Measurements from ENCODE around the gene UBLCP1.
"Not testable (repeated sequence)": the region's sequence is repeated elsewhere in the genome, so short reads cannot be mapped to it uniquely, and the experiment has no call there.

Gene UBLCP1

DNA sequence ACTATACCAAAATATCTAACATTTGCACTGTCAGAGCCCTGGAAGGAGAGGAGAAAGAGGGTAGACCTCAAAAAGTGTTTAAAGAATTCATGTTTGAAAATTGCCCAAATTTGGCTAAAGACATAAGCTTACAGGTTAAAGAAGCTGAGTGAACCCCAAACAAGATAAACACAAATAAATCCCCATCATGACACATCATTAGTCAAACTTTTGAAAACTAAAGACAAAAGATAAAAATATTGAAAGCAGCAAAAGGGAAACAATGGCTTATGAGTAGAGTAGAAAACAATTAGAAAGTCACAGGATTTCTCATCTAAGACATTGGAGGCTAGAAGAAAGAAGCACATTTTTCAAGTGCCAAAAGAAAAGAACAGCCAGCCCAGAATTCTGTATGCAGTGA, 6.1 kb upstream of the UBLCP1 start:
- no peak for DNase-seq

DNA sequence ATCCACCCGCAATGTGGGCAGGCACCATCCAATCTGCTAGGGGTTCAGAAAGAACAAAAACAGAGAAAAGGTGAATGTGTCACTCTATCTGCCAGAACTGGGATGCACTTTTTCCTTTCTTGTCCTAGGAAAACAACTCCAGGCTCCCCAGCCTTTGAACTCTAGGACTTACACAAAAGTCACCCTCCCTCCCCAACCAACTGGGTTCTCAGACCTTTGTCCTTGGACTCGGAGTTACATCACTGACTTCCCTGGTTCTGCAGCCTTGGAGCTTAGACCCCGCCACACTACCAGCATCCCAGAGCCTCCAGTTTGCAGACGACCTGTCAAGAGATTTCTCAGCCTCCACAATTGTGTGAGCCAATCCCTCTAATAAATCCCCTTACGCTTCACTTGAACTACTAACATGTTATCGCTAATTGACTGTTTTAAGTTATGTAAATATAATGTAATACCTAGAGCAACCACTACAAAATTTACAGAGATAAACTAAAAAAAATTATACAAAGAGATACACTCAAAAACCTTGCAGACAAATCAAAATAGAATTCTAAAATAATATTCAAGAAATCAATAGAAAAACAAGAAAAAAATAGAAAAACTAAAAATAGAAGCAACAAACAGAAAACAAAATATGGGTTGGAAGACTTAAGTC, 5.3 kb upstream of the UBLCP1 start:
- no peak for DNase-seq

DNA sequence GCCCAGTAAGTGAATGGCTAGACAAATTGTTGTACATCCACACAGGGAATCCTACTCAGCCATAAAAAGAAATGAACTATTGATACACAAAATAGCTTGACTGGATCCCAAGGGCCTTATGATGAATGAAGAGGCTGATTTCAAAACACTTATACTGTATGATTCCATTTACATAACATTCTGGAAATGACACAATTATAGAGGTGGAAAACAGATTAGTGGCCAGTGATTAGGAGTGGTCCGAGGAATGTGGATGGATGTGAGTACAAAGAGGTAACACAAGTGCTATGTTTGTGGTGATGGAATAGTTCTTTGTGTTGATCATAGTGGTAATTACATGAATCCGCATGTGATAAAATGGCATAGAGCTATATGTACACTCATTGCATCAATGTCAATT, 4.7 kb upstream of the UBLCP1 start:
- DNase-seq = no peak

DNA sequence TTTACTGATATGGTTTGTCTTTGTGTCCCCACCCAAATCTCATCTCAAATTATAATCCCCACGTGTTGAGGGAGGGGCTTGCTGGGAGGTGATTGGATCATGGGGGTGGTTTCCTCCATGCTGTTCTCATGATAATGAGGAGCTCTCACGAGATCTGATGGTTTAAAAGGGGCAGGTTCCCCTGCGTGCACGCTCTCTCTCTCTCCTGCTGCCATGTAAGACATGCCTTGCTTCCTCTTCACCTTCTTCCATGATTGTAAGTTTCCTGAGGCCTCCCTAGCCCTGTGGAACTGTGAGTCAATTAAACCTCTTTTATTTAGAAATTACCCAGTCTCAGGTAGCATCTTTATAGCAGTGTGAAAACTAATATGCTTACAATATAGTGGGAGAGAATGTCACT, 2.9 kb upstream of the UBLCP1 start:
- not testable (repeated sequence) for DNase-seq

DNA sequence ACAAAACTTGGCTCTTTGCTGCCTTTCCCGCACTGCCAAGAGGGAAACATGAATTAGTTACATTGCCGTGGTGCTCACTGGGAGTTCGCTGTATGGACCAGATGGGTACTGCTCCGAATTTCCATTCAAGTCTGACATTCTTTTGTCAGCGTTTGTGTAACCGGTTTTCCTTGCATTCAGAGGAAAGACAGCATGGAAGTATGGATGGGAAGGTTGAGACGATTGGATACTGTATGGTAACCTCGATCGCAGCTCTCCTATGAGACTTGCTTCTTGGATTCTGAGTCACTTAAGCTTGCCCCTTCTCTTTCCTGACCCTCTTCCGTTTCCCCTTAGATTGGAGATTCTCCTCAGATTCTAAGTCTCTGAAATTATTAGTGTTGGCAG, 625 bp upstream of the UBLCP1 start:
- DNase-seq = no peak

DNA sequence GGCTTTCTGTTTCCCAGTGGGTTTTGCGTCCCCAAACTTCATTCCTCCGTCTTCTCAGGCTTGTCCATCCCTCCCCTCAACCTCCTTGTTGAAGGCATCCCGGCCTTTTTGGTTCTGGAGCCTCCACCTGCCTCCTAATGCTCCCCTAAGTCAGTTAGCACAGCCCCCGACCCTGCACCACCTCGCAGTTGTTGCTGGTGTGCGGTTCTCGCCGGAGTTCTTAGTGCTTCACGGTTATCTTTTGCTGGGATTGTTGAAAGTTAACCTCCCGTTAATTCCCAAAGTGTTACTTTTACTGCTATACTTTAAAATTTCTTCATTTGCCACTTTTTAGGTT, 447 bp downstream of the UBLCP1 start:
- no peak for DNase-seq

DNA sequence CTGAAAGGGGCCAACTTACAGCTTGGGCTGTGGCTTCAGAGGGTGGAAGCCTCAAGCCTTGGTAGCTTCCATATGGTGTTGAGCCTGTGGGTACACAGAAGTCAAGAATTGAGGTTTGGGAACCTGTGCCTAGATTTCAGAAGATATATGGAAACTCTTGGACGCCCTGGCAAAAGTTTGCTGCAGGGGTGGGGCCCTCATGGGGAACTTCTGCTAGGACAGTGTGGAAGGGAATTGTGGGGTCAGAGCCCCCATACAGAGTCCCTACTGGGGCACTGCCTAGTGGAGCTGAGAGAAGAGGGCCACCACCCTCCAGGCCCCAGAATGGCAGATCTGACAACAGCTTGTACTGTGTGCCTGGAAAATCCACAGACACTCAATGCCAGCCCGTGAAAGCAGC, 3.7 kb downstream of the UBLCP1 start:
- not testable (repeated sequence) for DNase-seq

DNA sequence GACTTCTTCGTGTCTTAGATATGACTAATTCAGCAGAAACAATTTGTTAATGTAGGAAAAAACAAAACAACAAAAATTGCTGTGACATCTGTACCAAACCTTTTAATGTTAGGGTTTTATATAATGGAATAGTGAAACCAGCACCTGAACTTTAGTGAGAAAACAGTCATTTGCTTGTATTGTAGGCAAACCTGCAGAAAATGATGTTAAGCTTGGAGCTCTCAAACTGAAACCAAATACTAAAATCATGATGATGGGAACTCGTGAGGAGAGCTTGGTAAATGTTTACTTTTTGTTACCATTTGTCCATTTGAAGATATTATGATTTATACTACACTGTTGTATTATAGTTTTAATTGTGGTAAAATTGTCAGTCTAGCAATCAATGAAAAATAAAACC, 6.6 kb downstream of the UBLCP1 start:
- DNase-seq = no peak

DNA sequence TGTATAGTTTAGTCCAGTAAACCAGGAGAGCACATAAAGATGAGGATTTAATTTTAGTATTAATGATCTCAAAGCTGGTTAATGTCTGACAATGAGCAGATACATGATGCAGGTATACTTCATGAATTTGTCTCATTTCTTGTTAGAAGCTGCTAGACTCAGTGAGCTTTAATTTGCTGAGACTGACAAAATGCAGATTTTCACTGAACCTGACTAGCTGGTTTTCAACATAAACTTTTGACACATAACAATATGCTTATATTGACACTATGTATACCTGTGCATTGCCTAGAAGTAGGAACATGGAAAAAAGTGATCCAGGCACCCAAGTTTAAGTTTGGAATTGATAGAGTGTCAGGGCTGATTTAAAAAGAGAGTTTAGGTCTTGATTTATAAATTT, 10.8 kb downstream of the UBLCP1 start:
- DNase-seq = no peak

DNA sequence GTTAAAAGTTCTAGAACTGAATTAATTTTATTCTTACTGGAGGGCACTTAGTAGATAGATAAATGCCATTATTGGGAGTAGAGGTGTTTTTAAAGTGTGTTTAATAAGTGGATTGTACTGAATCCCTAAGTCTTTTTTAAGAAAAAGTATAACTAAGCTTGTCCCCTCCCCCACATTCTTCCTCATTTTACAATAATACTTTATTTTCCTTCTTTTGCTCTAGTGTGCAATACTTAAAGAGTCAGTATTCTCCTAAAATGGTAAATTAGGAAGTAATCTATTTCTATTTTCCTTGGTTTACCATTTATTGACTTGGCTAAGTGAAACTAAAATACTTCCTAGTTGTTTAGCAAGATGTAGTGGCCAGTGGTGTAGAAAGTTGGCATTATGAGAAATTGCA, 11.6 kb downstream of the UBLCP1 start:
- no peak for DNase-seq

DNA sequence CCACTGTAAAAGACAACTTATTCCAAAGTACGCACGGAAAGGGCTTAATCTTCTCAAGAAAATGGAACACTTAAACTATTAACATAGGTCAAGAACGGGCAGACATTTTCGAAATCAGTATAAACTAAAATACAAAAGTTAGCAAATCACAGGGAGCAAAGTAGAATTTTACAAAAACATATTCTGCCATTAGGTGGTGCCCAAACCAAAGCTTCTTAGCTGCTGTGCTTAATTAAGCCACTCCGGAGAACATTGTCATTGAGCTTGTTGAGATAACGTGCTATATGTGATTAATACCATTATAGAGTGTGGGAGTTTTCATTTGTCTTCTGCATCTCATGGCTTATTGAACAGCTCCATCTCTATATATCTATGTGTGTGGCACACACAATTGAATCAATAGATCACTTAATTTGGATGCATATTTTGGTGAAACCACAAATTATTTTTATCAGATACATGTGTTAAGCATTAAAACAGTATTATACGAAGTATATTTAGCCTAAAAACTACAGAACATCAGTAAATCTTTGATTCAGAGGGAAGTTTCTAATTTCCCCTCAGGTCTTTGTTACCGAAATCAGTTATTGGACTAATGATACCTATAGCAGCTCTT, 23.4 kb downstream of the UBLCP1 start:
- no peak for DNase-seq

DNA sequence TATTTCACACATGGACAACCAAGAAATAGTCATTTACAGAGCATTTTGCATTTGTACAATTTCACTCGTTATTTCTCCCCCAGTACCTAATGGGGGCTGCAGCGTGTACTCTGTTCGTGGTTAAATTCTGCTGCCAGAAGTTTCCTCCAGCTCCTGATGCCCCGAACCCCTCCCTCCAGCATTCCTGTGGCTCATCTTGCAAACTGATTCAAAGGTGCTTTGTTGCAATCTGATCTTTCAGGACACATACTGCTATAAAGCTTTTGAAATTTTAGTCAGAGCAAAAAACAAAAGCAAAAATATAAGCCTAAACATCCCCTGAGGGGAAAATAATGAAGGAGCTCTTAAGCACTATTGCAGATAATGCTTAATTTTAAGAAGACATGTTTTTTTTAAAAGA, 27.7 kb downstream of the UBLCP1 start:
- DNase-seq = no peak

DNA sequence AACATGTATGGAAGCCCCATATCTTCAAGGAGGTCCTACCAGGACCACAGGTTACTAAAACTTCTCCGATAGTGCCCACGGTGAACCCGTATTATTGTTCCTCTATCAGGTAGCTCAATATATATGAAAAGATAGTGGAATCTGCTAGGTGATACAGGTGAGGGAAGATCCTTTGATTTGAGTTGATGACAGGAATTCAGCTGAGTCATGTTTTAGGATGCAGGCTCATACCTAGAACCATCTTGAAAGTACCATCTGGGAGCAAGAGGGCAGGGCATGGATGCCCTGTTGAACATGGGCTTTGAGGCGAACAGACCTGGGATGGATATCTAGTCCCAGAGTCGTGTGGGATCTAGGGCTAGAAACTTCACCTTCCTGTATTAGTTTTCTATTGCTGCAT, 31.8 kb downstream of the UBLCP1 start:
- DNase-seq = no peak

DNA sequence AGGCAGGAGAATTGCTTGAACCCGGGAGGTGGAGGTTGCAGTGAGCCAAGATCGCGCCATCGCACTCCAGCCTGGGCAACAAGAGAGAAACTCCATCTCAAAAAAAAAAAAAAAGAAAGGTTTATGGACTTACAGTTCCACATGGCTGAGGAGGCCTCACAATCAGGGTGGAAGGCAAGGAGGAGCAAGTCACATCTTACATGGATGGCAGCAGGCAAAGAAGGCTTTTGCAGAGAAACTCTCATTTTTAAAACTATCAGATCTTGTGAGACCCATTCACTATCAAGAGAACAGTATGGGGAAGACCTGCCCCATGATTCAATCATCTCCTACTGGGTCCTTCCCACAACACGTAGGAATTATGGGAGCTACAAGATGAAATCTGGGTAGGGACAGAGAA, 34.2 kb downstream of the UBLCP1 start:
- DNase-seq = not testable (repeated sequence)

DNA sequence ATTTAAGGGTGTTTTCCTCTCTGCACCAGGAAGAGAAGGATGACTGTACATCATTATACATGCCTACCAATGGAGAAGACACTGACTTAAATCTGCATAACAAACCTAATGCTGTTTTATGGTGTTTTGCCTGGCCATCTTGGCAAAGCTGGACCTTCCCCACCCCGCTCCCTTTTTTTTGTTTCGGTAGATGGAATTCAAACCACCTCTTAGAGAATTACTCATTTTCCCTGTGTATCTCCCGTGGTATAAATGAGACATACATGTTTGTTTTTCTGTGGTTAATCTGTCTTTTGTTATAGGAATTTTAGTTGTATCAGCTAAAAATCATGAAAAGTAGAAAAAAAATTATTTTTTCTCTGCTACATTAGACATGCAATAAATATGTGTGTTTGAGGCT, 38.4 kb downstream of the UBLCP1 start:
- no peak for DNase-seq

DNA sequence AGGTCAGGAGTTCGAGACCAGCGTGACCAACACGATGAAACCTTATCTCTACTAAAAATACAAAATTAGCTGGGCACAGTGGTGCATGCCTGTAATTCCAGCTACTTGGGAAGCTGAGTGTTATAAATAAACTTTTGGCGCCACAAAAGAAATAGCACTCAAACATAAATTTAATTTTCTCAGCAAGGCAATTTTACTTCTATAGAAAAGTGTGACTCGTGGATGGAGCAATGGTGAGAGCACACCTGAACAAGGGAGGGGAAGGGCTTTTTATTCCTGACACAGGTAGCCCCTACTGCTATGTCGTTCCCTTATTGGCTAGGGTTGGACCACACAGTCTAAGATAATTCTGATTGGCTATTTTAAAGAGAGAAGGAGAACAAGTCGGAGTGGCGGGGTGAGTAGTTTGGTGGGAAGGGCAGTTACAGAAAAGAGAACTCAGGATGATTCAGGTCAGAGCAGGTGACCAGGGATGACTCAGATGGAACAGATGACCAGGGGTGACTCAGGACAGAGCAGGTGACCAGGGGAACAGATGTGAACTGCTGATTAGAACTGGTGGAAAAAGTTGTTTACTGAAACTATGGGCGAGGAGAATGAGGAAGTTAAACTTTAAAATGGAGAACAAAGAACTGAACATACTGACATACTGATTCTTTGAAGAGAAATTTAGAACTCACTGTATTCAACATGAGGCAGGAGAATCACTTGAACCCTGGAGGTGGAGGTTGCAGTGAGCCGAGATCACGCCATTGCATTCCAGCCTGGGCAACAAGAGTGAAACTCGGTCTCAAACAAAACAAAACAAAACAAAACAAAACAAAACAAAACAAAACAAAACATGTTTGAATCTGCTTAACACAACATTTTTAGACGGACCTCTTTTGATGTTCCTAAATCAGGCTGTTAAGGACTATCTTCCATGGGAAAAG, 39.1 kb downstream of the UBLCP1 start:
- not testable (repeated sequence) for DNase-seq

DNA sequence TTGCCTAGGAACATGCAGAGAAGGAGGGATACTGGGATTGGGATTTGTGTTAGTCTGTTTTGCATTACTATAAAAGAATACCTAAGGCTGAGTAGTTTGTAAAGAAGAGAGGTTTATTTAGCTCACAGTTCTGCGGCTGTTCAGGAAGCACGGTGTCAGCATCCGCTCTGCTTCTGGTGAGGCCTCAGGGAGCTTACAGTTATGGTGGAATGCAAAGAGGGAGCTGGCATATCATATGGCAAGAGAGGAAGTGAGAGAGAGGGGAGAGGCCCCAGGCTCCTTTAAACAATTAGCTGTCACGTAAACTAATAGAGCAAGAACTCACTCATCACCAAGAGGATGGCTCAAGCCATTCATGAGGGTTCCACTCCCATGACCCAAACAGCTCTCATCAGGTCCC, 40.2 kb downstream of the UBLCP1 start:
- DNase-seq = no peak

DNA sequence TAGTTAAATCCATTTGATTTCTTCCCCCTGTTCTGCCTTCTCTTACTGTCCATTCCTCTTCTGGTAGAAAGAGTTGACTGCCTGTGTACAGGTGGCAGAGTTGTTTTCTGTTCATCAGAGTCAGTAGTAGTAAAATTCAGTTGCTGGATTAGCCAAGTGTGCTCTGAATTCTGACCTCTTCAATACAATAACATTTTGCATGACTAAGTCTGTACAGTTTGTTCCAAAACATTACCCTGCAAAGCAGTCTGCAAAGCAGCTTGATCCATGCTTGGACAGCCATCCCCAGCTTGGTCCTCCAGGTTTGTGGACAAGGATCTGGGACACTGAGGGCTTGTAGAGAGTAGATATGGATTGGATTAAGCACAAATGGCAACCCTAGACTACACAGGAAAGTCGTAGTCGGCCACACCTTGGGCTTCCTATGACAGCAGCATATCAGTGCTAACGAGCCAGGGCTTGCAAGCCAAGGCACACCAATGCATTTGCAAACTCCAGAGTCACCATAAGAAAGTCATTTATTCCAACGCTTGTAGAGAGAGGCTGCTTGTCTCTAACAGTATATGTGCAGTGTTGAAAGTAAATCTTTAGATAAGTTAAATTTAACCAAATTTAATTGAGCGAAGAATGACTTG, 42.0 kb downstream of the UBLCP1 start:
- no peak for DNase-seq

DNA sequence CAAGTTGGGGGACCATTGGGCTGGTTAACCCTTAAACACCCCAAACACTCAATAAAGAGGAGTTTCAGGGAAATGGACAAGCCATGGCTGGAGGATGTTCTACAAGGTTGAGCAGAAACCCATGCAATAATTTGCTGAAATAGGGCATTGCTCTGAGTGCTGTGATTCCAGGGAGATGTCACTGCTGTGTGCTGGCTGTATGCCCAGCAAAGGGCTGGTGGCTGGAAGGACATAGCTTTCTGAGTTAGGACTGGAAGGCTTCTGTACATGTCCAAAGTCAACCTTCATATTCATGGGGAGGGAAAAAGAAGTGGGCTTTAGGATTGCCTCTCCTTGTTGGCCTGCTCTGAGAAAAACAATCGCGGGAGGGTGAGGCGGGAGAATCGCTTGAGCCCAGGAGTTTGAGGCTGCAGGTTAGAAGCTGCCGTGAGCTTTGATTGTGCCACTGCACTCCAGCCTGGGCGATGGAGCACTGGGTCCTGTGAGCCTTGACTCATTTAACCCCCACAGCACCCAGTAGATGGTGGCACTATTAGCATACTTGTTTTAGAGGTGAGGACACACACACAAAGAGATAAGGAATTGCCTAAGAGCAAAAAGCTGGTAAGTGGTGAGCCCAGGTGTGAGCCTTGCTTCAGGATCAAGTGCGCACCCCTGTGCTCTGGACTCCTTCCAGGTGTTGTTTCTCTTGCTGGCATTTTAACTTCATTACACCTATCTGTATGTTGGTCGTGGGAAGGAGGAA, 46.8 kb downstream of the UBLCP1 start:
- DNase-seq = no peak

DNA sequence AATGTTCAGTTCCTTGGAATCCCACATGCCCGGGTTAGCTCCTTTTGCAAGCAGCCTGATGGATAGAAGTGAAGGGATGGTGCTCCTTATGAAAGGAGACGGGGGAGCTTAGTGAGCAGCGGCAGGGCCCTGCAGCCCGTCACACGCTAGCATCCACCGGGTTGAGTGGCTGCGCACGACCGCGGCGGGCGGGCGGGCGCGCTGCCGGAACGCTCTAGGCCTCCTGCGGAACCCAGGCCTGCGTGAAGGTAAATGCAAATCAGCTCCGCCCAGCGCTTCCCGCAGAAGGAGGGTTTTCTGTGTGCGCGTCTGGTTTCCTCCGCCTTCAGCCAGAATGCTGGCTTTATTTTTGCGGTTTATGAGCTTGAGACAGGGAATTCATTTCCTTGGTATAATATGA, 47.4 kb downstream of the UBLCP1 start:
- no peak for DNase-seq

DNA sequence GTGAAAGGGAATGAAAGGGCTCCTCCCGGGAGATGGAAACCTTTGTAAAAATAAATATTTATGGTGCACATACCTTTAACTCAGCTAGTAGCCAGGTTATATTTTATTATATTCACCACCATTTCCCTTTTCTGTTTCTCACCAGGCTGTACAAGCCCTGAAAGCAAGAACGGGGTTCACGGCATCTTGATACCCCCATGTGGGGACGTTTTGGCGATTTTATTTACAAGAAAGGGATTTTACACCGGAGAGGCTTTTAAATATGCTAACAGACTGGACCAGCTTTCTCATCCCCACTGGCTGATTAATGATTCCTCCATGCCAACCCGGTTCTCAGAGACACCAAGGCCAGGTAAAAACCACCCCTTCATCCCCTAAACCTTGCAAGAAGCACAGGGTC, 48.0 kb downstream of the UBLCP1 start:
- DNase-seq = no peak

DNA sequence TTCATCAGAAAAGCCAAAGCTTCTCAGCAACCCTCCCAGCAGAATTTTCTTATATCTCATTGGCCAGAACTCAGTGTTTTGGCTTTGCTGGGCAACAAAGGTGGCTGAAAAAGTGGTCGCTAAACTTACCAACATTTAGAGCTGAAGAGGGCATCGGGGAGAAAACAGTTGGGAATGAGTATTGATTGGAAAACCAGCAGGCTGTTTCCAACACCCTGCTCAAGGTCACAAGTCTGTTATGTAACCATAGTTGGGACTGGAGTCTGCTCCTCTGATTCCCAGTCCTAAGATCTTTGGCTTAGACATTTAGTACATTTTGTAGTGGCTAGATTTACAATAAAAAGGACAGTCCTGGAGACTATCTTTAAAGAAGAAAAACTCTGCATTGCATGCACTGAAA, 50.1 kb downstream of the UBLCP1 start:
- DNase-seq = no peak

All from SHP77 treated with DMSO at 0.1 percent for 48 hours (cell line).